GM12864 (cell line): ENCODE data around the gene FNTB.
"Not testable (repeated sequence)": the region's sequence is repeated elsewhere in the genome, so short reads cannot be mapped to it uniquely, and the experiment has no call there.

Source experiments
- DNase-seq: peaks from one replicate; pipeline ENCODE4 v3.0.0-alpha.2; 2011; ENCODE audit warnings: low read depth
- H3K4me3 ChIP-seq: 2 replicates; pipeline ENCODE4 v1.5.1; 2011; ENCODE audit warnings: mild to moderate bottlenecking, low read depth, low read length, control low read depth
- CTCF ChIP-seq: IDR thresholded peaks from 2 replicates; pipeline ENCODE4 v1.5.1; 2011; ENCODE audit warnings: low read depth, mild to moderate bottlenecking, moderate library complexity, low read length, control low read depth, inconsistent platforms; ENCODE audit errors: missing control alignments

FNTB gene

GRCh38 chr14:65027127-65027799 lies 40.6 kb downstream of the FNTB start:
- no peak overlapping the region for H3K4me3 ChIP-seq
- no peak for TF ChIP-seq CTCF
- no peak for DNase-seq

GRCh38 chr14:65028937-65029336 lies 42.2 kb downstream of the FNTB start:
- TF ChIP-seq CTCF: no peak
- no peak for DNase-seq
- no peak overlapping the region for H3K4me3 ChIP-seq

GRCh38 chr14:65031321-65031720 lies 44.6 kb downstream of the FNTB start:
- H3K4me3 ChIP-seq, DNase-seq: not testable (repeated sequence)

- H3K4me3 ChIP-seq: no peak overlapping the region
- DNase-seq: no peak
- TF ChIP-seq CTCF: no peak
These were observed 45.6 kb downstream of the FNTB start for GRCh38 chr14:65032319-65032718.

- TF ChIP-seq CTCF: no peak
- no peak overlapping the region for H3K4me3 ChIP-seq
- no peak for DNase-seq
These were observed 46.5 kb downstream of the FNTB start for GRCh38 chr14:65033181-65033580.

- no peak for DNase-seq
- no peak overlapping the region for H3K4me3 ChIP-seq
- no peak for TF ChIP-seq CTCF
These were observed 47.3 kb downstream of the FNTB start for GRCh38 chr14:65034021-65034420.

GRCh38 chr14:65035049-65035448 lies 48.4 kb downstream of the FNTB start:
- H3K4me3 ChIP-seq: no peak overlapping the region
- no peak for DNase-seq
- TF ChIP-seq CTCF: no peak

- H3K4me3 ChIP-seq: no peak overlapping the region
- no peak for DNase-seq
These were observed 52.3 kb downstream of the FNTB start for GRCh38 chr14:65038966-65039365.

More at GRCh38 chr14:65038966-65039365, 52.3 kb downstream of the FNTB start:
- no peak for TF ChIP-seq CTCF
